Left ventricle myocardium inferior (tissue), 1 donor: ENCODE data around the gene DAB2IP. TPM values are rescaled to one million over a fixed set of nuclear protein-coding genes. Genes with fewer than 3 reads are reported as not detected.

ENCODE experiments used
- DNase-seq: peaks from one replicate; pipeline ENCODE4 v3.0.0-alpha.2; 2020
- H3K27ac ChIP-seq: fragments of 200-600 bp; replicated peaks from 2 replicates; pipeline ENCODE4 v1.8.0; 2021
- H3K27me3 ChIP-seq: fragments of 200-600 bp; 2 replicates; pipeline ENCODE4 v1.8.0; 2021; ENCODE audit warnings: low read depth
- H3K36me3 ChIP-seq: fragments of 200-600 bp; 2 replicates; pipeline ENCODE4 v1.8.0; 2021
- H3K4me1 ChIP-seq: fragments of 200-600 bp; 2 replicates; pipeline ENCODE4 v1.8.0; 2021
- H3K4me3 ChIP-seq: fragments of 200-600 bp; 2 replicates; pipeline ENCODE4 v1.8.0; 2021; ENCODE audit warnings: mild to moderate bottlenecking, moderate library complexity
- H3K9me3 ChIP-seq: fragments of 200-600 bp; replicated peaks from 2 replicates; pipeline ENCODE4 v1.8.0; 2021
- intact Hi-C: fragments of 100-400 bp; cut with micrococcal nuclease; formaldehyde crosslinking; loops from one replicate; pipeline ENCODE4 v1.11.0; 2022
- total RNA-seq: library from RNA; stranded (reverse); fragmentation: NEBNext Ultra II Directional; extraction: Animal tissue kit (Norgen Biotek cat#: 25700); gene quantifications from one replicate; pipeline ENCODE4 v1.2.1, GENCODE V29; 2021
- TF ChIP-seq, protein P1 (sequence below): fragments of 200-600 bp; IDR thresholded peaks from 2 replicates; pipeline ENCODE4 v1.8.0; 2021; ENCODE audit warnings: antibody characterized with exemption, mild to moderate bottlenecking, borderline replicate concordance
- donor health status: DM: no; HTN: yes; CAD: no; lungs with severe emphysema.

DAB2IP gene
- total RNA-seq, 1 donor from 2014 or later: 50.7 TPM

DNA sequence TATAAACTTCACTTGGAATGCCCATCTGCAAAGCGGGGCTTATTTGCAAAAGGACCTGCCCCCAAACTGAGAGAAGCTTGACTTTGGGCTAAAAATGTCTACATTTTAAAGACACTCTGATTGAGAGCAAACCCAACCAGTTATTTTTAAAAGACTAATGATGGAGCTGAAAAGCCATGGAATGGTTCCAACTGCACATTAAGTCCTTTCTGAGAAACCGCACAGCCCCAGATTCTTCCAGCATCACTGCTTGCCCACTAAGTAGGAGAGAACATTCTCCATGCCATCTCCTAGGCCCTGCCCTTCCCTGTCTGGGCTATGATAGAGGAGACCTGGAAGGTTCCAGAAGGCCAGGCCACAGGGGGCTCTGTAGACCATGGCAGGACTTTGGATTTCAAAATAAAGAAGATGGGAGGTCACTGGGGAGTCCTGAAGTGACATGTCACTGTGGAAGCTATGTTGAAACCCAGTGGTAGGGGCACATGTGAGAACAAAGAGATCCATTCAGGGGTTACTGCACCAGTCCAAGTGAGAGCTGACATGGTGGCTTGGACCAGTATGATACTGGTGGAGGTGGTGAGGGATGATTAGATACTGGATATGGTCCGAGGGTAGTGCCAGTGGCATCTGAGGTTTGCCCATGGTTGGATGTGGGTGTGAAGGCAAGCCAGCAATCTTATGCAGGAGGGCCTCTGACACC is 179.2 kb downstream of the DAB2IP start:
- Histone ChIP-seq H3K36me3 (no peaks in the 10 kb centered on the region), H3K27me3 (no peaks in the 10 kb centered on the region), H3K9me3 (no peaks in the 10 kb centered on the region), H3K4me1 (no peaks in the 10 kb centered on the region), H3K4me3 (no peak overlapping the region), H3K27ac (no peak overlapping the region)
- intact Hi-C loops: no loop called here
- TF ChIP-seq, protein P1, sequence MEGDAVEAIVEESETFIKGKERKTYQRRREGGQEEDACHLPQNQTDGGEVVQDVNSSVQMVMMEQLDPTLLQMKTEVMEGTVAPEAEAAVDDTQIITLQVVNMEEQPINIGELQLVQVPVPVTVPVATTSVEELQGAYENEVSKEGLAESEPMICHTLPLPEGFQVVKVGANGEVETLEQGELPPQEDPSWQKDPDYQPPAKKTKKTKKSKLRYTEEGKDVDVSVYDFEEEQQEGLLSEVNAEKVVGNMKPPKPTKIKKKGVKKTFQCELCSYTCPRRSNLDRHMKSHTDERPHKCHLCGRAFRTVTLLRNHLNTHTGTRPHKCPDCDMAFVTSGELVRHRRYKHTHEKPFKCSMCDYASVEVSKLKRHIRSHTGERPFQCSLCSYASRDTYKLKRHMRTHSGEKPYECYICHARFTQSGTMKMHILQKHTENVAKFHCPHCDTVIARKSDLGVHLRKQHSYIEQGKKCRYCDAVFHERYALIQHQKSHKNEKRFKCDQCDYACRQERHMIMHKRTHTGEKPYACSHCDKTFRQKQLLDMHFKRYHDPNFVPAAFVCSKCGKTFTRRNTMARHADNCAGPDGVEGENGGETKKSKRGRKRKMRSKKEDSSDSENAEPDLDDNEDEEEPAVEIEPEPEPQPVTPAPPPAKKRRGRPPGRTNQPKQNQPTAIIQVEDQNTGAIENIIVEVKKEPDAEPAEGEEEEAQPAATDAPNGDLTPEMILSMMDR: no peak
- no peak for DNase-seq

DNA sequence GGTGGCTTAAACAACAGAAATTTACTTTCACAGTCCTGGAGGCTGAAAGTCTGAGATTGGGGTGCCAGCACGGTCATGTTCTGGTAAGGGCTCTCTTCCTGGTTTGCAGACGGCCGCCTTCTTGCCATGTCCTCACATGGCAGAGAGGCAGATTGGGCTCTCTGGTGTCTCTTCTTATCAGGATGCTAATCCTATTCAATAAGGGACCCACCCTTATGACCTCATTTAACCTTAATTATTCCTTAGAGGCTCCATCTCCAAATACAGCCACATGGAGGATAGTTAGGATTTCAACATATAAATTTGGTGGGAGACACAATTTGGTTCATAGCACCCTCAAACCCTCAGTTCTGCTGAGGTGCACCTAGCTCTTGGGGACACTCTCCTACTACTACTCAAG is 180.4 kb downstream of the DAB2IP start:
- H3K27me3 ChIP-seq: no peaks in the 10 kb centered on the region
- intact Hi-C loops: no loop called here
- no peak overlapping the region for H3K4me3 ChIP-seq
- no peak for DNase-seq
- no peaks in the 10 kb centered on the region for H3K4me1 ChIP-seq
- H3K27ac ChIP-seq: no peak overlapping the region
- TF ChIP-seq, protein P1: no peak
- H3K9me3 ChIP-seq: no peaks in the 10 kb centered on the region
- no peaks in the 10 kb centered on the region for H3K36me3 ChIP-seq

DNA sequence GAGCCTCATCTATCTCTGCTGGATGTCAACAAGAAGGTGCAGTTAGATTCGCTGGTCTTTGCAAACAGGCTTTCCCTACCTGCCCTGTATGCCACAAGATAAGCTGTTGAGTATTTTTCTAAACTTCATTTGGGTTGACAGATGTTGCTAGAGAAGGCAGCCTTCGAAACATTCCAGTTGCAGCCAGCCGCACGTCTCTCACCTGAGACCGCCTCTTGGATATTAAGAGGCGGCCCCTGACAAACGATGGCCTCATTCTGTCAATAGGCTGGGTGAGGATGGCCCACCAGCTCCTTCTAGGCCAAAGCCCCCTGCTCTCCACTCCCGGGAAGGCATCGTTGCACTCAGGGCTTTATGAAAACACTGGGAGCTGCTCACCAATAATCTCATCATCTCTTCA is 181.6 kb downstream of the DAB2IP start:
- H3K27ac ChIP-seq: no peak overlapping the region
- no peaks in the 10 kb centered on the region for H3K27me3 ChIP-seq
- H3K4me3 ChIP-seq: no peak overlapping the region
- no peaks in the 10 kb centered on the region for H3K9me3 ChIP-seq
- DNase-seq: no peak
- intact Hi-C loops: no loop called here
- H3K4me1 ChIP-seq: peaks cover 9% of the 10 kb centered on the region
- TF ChIP-seq, protein P1: no peak
- H3K36me3 ChIP-seq: no peaks in the 10 kb centered on the region

Other genes with a start within 250 kb of the DAB2IP start
- gene GGTA1, start 151.8 kb upstream of the DAB2IP start, total RNA-seq: 34.1 TPM